Glomerular endothelial cell (primary cell): Measurements from ENCODE around the gene COG7. TPM values are rescaled to one million over a fixed set of nuclear protein-coding genes. Genes with fewer than 3 reads are reported as not detected.
A peak's percentile ranks its signal among the peaks of the same experiment; 100 is the strongest.

ENCODE experiments used
- DNase-seq: peaks from one replicate; pipeline ENCODE4 v3.0.0-alpha.2; 2011; ENCODE audit warnings: low read depth, low spot score; ENCODE audit errors: extremely low read depth
- total RNA-seq: library from RNA; depleted of rRNA; stranded (reverse); fragments of >200 nt; gene quantifications from 2 replicates; pipeline ENCODE4 v1.2.3, GENCODE V29; 2015

COG7 gene
- total RNA-seq, 1 donor from 2014 or later, result 21.8 TPM

GRCh38 chr16:23365602-23366240 is 87.3 kb downstream of the COG7 start:
- no peak for DNase-seq

- peak; percentile 7 for DNase-seq
Observed at GRCh38 chr16:23362460-23363317, 90.3 kb downstream of the COG7 start.

GRCh38 chr16:23359092-23359760 is 93.8 kb downstream of the COG7 start:
- no peak for DNase-seq

- DNase-seq, result no peak
Observed at GRCh38 chr16:23357761-23358290, 95.2 kb downstream of the COG7 start.

- no peak for DNase-seq
Observed at GRCh38 chr16:23356941-23357340, 96.0 kb downstream of the COG7 start.

- no peak for DNase-seq
Observed at GRCh38 chr16:23355106-23355670, 97.8 kb downstream of the COG7 start.

- DNase-seq, result no peak
Observed at GRCh38 chr16:23354246-23354645, 98.7 kb downstream of the COG7 start.

- DNase-seq, result no peak
Observed at GRCh38 chr16:23353440-23353839, 99.5 kb downstream of the COG7 start.

- no peak for DNase-seq
Observed at GRCh38 chr16:23351360-23351759, 101.6 kb downstream of the COG7 start.

GRCh38 chr16:23348579-23349469 is 104.2 kb downstream of the COG7 start:
- no peak for DNase-seq

GRCh38 chr16:23345237-23345636 is 107.8 kb downstream of the COG7 start:
- DNase-seq, result no peak

- DNase-seq, result no peak
Observed at GRCh38 chr16:23343643-23344612, 109.1 kb downstream of the COG7 start.

GRCh38 chr16:23342083-23342640 is 110.8 kb downstream of the COG7 start:
- DNase-seq, result no peak

- no peak for DNase-seq
Observed at GRCh38 chr16:23339787-23340186, 113.2 kb downstream of the COG7 start.

Other genes with a start within 250 kb of the COG7 start
- 0.19 and 0.29 TPM in 2 replicates for gene SCNN1B, start 150.9 kb downstream of the COG7 start, total RNA-seq
- gene GGA2, start 57.3 kb upstream of the COG7 start, total RNA-seq, result 33.8 and 48.3 TPM in 2 replicates
- 21.3 and 25.7 TPM in 2 replicates for gene EARS2, start 104.2 kb upstream of the COG7 start, total RNA-seq
- gene UBFD1, start 104.5 kb upstream of the COG7 start, total RNA-seq, result 105 and 126 TPM in 2 replicates
- 98.6 and 113 TPM in 2 replicates for gene NDUFAB1, start 143.1 kb upstream of the COG7 start, total RNA-seq
- 9.5 and 10.6 TPM in 2 replicates for gene PALB2, start 188.1 kb upstream of the COG7 start, total RNA-seq
- gene DCTN5, start 188.3 kb upstream of the COG7 start, total RNA-seq, result 53.1 and 76.4 TPM in 2 replicates
- gene PLK1, start 225.7 kb upstream of the COG7 start, total RNA-seq, result 22.4 and 25.0 TPM in 2 replicates